ENCODE measurements around the gene FPR1. TPM values are rescaled to one million over a fixed set of nuclear protein-coding genes. Genes with fewer than 3 reads are reported as not detected.

Gene FPR1, protein sequence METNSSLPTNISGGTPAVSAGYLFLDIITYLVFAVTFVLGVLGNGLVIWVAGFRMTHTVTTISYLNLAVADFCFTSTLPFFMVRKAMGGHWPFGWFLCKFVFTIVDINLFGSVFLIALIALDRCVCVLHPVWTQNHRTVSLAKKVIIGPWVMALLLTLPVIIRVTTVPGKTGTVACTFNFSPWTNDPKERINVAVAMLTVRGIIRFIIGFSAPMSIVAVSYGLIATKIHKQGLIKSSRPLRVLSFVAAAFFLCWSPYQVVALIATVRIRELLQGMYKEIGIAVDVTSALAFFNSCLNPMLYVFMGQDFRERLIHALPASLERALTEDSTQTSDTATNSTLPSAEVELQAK
- 0.05 to 0.15 TPM (median 0.08 TPM) in 5 replicates for total RNA-seq (2022; extraction: Qiagen RNA extraction)

DNA sequence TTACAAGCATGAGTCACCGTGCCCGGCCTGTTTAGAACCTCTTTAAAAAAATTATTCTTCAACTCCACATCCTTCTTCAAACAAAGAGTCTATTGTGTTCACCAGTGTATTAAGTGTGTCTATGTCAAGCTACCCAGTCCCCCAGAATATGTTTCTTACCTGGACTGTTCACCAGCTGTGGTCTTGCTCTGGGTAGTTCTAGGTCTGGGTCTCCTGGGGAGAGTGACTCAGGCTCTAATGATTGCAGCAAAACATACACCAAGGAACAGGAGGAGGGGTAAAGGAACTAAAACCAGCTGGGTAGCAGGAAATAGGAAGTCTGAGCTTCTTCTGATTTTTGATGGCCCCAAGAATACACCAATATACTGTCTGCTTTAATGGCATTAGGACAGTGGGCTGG is at the start of gene FPR1:
Gene FPR1, minus strand, starts transcription at position 224 of the 400 bp plus-strand sequence. CDS start 4,884 bp downstream, outside the sequence.

DNA sequence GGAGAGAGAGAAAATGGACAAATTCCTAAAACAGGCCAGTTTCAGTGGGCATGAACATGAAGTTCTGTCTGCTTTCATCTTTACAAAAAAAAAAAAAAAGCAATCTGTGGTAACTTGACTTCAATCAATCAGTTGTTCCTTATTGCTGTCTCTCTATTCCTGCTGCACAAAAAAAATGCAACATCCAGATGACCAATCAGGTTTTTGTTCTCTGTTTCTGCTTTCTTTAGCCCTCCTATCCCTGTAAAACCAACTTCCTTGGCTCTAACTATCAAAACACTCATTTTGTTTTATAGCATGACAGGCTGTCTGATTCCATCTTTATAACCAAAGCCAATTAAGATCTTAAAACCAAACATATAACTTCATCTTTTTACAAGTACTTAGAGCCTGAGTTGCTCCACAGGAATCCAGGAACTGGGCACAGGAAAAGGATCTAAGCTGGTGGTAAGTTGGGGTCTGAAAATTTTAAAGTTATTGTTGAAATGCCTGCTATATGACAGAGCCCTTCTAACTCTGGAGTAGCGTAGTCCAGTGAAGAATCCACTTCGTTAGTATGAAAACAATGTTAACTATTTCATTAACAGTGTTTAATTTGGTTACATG is 43.3 kb upstream of the FPR1 start, which contains the start of gene FPR3:
Gene FPR3, plus strand, starts transcription at position 273 of the 606 bp plus-strand sequence. CDS start 28,592 bp downstream, outside the sequence.

DNA sequence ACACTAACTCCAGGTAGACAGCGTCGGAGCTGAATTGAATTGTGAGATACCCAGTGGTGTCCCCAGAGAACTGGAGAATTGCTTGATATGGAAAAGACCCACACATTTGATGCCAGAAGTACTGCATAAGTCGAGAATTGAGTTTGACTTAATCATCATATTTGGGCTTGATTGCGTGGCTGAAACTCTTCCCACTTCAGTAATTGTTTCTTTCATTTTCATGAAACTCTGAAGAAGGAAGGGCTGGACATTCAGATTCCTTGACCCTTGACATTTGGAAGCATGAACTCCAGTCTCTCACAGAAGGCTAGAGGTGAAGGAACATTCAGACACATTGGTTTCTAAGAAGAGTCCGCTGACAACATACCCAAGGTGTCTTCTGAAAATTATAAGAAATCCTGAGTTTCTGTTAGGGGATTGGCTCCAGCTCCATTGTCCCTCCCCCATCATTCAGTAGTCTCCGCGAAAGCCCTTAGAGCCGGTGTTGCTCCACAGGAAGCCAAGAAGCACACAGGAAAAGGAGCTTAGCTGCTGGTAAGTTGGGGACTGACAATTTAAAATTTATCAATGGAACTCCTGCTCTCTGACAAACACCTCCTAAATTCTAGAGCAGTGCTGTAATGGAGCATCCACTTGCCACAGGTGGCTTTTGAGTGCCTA is 9.1 kb upstream of the FPR1 start, which contains the start of gene FPR2:
Gene FPR2, plus strand, starts transcription at position 484 of the 660 bp plus-strand sequence. CDS start 7,479 bp downstream, outside the sequence.

Other genes starting within 250 kb of the FPR1 start
- gene SIGLEC6, start 220.2 kb downstream of the FPR1 start, total RNA-seq (2022; extraction: Qiagen RNA extraction): not detected in 5 replicates
- gene ZNF175, start 180.6 kb downstream of the FPR1 start, total RNA-seq (2022; extraction: Qiagen RNA extraction): 3.1 to 4.5 TPM (median 3.9 TPM) in 5 replicates
- not detected in 5 replicates for gene SIGLEC5, start 121.5 kb downstream of the FPR1 start, total RNA-seq (2022; extraction: Qiagen RNA extraction)
- 0.05 to 0.10 TPM in 2 of 5 replicates, not detected in the others for gene SIGLEC14, start 105.1 kb downstream of the FPR1 start, total RNA-seq (2022; extraction: Qiagen RNA extraction)
- 10.0 to 14.7 TPM (median 13.1 TPM) in 5 replicates for gene SPACA6, start 58.5 kb downstream of the FPR1 start, total RNA-seq (2022; extraction: Qiagen RNA extraction)
- gene HAS1, start 27.9 kb downstream of the FPR1 start, total RNA-seq (2022; extraction: Qiagen RNA extraction): 0.06 TPM in 2 of 5 replicates, not detected in the others
- not detected in 5 replicates for gene FPR2, start 9.3 kb upstream of the FPR1 start, total RNA-seq (2022; extraction: Qiagen RNA extraction)
- gene FPR3, start 43.3 kb upstream of the FPR1 start, total RNA-seq (2022; extraction: Qiagen RNA extraction): not detected in 5 replicates
- 0.08 to 0.17 TPM (median 0.09 TPM) in 4 of 5 replicates, not detected in the other for gene ZNF577, start 136.1 kb upstream of the FPR1 start, total RNA-seq (2022; extraction: Qiagen RNA extraction)
- gene ZNF649, start 153.1 kb upstream of the FPR1 start, total RNA-seq (2022; extraction: Qiagen RNA extraction): 0.17 to 0.41 TPM (median 0.22 TPM) in 5 replicates
- 0.63 to 1.9 TPM (median 1.5 TPM) in 5 replicates for gene ZNF613, start 175.6 kb upstream of the FPR1 start, total RNA-seq (2022; extraction: Qiagen RNA extraction)
- 3.3 to 6.3 TPM (median 3.6 TPM) in 5 replicates for gene ZNF350, start 235.0 kb upstream of the FPR1 start, total RNA-seq (2022; extraction: Qiagen RNA extraction)